ENCODE measurements around the gene CASP10.

- TF ChIP-seq POLR2A (IDR thresholded peaks at IDR 0.05) (no peak), CTCF (IDR thresholded peaks at IDR 0.05 in 4 of 5, conservative IDR thresholded peaks at IDR 0.05 in 1 of 5) (no peak)
These were observed 54.7 kb downstream of the CASP10 start for GRCh38 chr2:201237486-201238123.

All from gastrocnemius medialis (tissue), 4 donors.